Heart left ventricle (tissue), 16 donors: ENCODE measurements around the gene PCP2. TPM values are rescaled to one million over a fixed set of nuclear protein-coding genes. Genes with fewer than 3 reads are reported as not detected.
A peak's percentile ranks its signal among the peaks of the same experiment; 100 is the strongest.

Experiments used
- ATAC-seq, 4 donors: fragments of 200-7000 bp; cut with Tn5 transposase; one replicate each; pipeline ENCODE4 v1.9.1; 2020 to 2022; ENCODE audit warnings: moderate library complexity in 4 of 4, mild to moderate bottlenecking in 3 of 4, moderate number of reproducible peaks in 1 of 4
- DNase-seq, 5 donors: peaks; one replicate each; pipeline ENCODE4 v3.0.0-alpha.2; 2020
- H3K27ac ChIP-seq, 12 donors: fragments of 200-600 bp; sonication (generic) in 4 of 12; one replicate each; pipeline versions ENCODE4 v1.5.0 to v1.8.0; 2016 to 2022; ENCODE audit warnings: mild to moderate bottlenecking in 2 of 12
- H3K27me3 ChIP-seq, 9 donors: fragments of 200-600 bp; sonication (generic) in 2 of 9; one replicate each; pipeline versions ENCODE4 v1.5.1 to v1.8.0; 2016 to 2022; ENCODE audit warnings: mild to moderate bottlenecking in 3 of 9
- H3K36me3 ChIP-seq, 9 donors: fragments of 200-600 bp; sonication (generic) in 2 of 9; one replicate each; pipeline versions ENCODE4 v1.5.0 to v1.8.0; 2018 to 2022; ENCODE audit warnings: mild to moderate bottlenecking in 2 of 9
- H3K4me1 ChIP-seq, 12 donors: fragments of 200-600 bp; sonication (generic) in 4 of 12; one replicate each; pipeline versions ENCODE4 v1.5.0 to v1.8.0; 2016 to 2022; ENCODE audit warnings: mild to moderate bottlenecking in 3 of 12
- H3K4me3 ChIP-seq, 12 donors: fragments of 200-600 bp; sonication (generic) in 4 of 12; one replicate each; pipeline versions ENCODE4 v1.5.0 to v1.8.0; 2017 to 2022; ENCODE audit warnings: mild to moderate bottlenecking in 9 of 12, moderate library complexity in 4 of 12
- H3K9me3 ChIP-seq, 12 donors: fragments of 200-600 bp; sonication (generic) in 4 of 12; one replicate each; pipeline versions ENCODE4 v1.5.0 to v1.8.0; 2016 to 2022; ENCODE audit warnings: mild to moderate bottlenecking in 1 of 12
- CTCF ChIP-seq, 12 donors: fragments of 200-600 bp; sonication (generic) in 4 of 12; IDR thresholded peaks; one replicate each; pipeline versions ENCODE4 v1.5.0 to v1.8.0; 2018 to 2022; ENCODE audit warnings: antibody characterized with exemption in 12 of 12, mild to moderate bottlenecking in 5 of 12
- POLR2A ChIP-seq, 2 donors: fragments of 450-650 bp; IDR thresholded peaks; one replicate each; pipeline ENCODE4 v1.6.1; 2017; ENCODE audit warnings: antibody characterized with exemption in 2 of 2, mild to moderate bottlenecking in 2 of 2, moderate library complexity in 2 of 2
- WGBS, 4 donors: extraction: QIAGEN DNeasy Blood & Tissue Kit in 2 of 4; methylation state at CpG; one replicate each; pipeline versions ENCODE4 v1.1.5 to v1.1.7; 2013 to 2018; 5-methylcytosine and 5-hydroxymethylcytosine counted together
- intact Hi-C, 10 donors: fragments of 100-400 bp; cut with DNase I; formaldehyde crosslinking; loops; one replicate each; pipeline versions ENCODE4 v1.11.1 to v1.14.2; 2022
- polyA plus RNA-seq, 2 donors: library from polyadenylated mRNA; stranded (reverse); fragments of 200-250 nt; gene quantifications; one replicate each; pipeline ENCODE4 v1.2.3, GENCODE V29; 2013
- total RNA-seq, 9 donors: library from RNA; depleted of rRNA in 2 of 9; stranded (reverse); fragments of >200 nt in 2 of 9; fragmentation: NEBNext Ultra II Directional in 3 of 9; extraction: Animal tissue kit (Norgen Biotek cat#: 25700) in 3 of 9; gene quantifications; one replicate each; pipeline versions ENCODE4 v1.1.0 to v1.2.4, GENCODE V29; 2016 to 2023
- donor health status: ischemic (EF 13 %, LVEDD 7.1; RV severe dilation, severe dysfunction).
- donor health status: healthy with polysubstance abuse.
- donor health status: DM: no; HTN: yes; CAD: no.
- donor health status: DM: no; HTN: no; CAD: no.
- donor health status: ischemic (EF 25% LVEDD 6.9; RV normal size, moderate dysfunction).
- donor health status: ischemic (EF 25% LVEDD 5.7; RV mildly dilated, moderate dysfunction).
- donor health status: healthy.
- donor health status: DM: yes; HTN: yes; CAD: no.
- donor health status: ischemic (EF 35%, LVEDD 5.7; RV mildly dilated, moderate dysfunction).
- donor health status: nonischemic (EF 11% LVEDD 7.7; RV severe dilation, severe dysfunction).
- donor health status: DM: yes; HTN: yes; CAD: no.
- donor health status: PGD.
- donor health status: ischemic (EF 29% LVEDD 5.4; RV normal size, mild dysfunction).
- donor health status: nonischemic (EF 23%, LVEDD 6.1; RV moderate dilation, normal function).

Gene PCP2
- total and polyA plus RNA-seq, 11 donors = 0.54 to 3.0 (median 1.3) TPM

GRCh38 chr19:7643031-7643415, 9.5 kb upstream of the PCP2 start:
- Histone ChIP-seq H3K36me3 (peaks cover 0 to 11% (median 0%) of the 10 kb centered on the region in 9 donors), H3K27me3 (peaks cover 0 to 22% (median under 1%) of the 10 kb centered on the region in 9 donors), H3K4me3 (no peak overlapping the region), H3K27ac (no peak overlapping the region), H3K9me3 (no peaks in the 10 kb centered on the region), H3K4me1 (peaks cover 0 to 15% (median 0%) of the 10 kb centered on the region in 12 donors)
- no peak for DNase-seq
- intact Hi-C loops = no loop called here
- TF ChIP-seq POLR2A (IDR thresholded peaks at IDR 0.05) (no peak), CTCF (IDR thresholded peaks at IDR 0.05) (no peak)
- no peak for ATAC-seq
- WGBS, 4 donors = 86 to 94% (median 90%) methylated on average over 8 of the region's 8 CpGs

GRCh38 chr19:7642295-7643030, 8.9 kb upstream of the PCP2 start:
- Histone ChIP-seq H3K27ac (no peak overlapping the region), H3K36me3 (peaks cover 0 to 11% (median 0%) of the 10 kb centered on the region in 9 donors), H3K27me3 (peaks cover 0 to 28% (median 6%) of the 10 kb centered on the region in 9 donors), H3K4me3 (no peak overlapping the region), H3K9me3 (no peaks in the 10 kb centered on the region), H3K4me1 (peaks cover 0 to 21% (median 0%) of the 10 kb centered on the region in 12 donors)
- ATAC-seq = no peak
- intact Hi-C loops = no loop called here
- 87 to 88% (median 87%) methylated on average over 21 to 27 of the region's 27 CpGs for WGBS, 4 donors
- DNase-seq = no peak
- TF ChIP-seq CTCF (IDR thresholded peaks at IDR 0.05) (no peak), POLR2A (IDR thresholded peaks at IDR 0.05) (no peak)

- Histone ChIP-seq H3K36me3 (peaks cover 0 to 4% (median 0%) of the 10 kb centered on the region in 9 donors), H3K4me1 (peaks cover 0 to 24% (median 0%) of the 10 kb centered on the region in 12 donors), H3K27ac (no peak overlapping the region), H3K4me3 (no peak overlapping the region), H3K27me3 (peaks cover under 1 to 31% (median 15%) of the 10 kb centered on the region in 9 donors), H3K9me3 (no peaks in the 10 kb centered on the region)
- WGBS, 4 donors = 80 to 86% (median 83%) methylated on average over 41 to 43 of the region's 43 CpGs
- peak in 1 of 5 donors; percentile 42 for DNase-seq
- ATAC-seq = no peak
- intact Hi-C loops = no loop called here
- no peak for TF ChIP-seq CTCF (IDR thresholded peaks at IDR 0.05)
- no peak for TF ChIP-seq POLR2A (IDR thresholded peaks at IDR 0.05)
Observed at GRCh38 chr19:7641290-7642276, 8.1 kb upstream of the PCP2 start.

- H3K27ac ChIP-seq = no peak overlapping the region
- H3K9me3 ChIP-seq = no peaks in the 10 kb centered on the region
- H3K36me3 ChIP-seq = no peaks in the 10 kb centered on the region
- peaks cover 2 to 30% (median 17%) of the 10 kb centered on the region in 9 donors for H3K27me3 ChIP-seq
- H3K4me3 ChIP-seq = no peak overlapping the region
- peaks cover 0 to 29% (median 0%) of the 10 kb centered on the region in 12 donors for H3K4me1 ChIP-seq
- DNase-seq (no peak), ATAC-seq (no peak)
- WGBS, 4 donors = 89 to 91% (median 90%) methylated on average over 10 to 11 of the region's 11 CpGs
- intact Hi-C loops = no loop called here
- no peak for TF ChIP-seq POLR2A (IDR thresholded peaks at IDR 0.05)
- no peak for TF ChIP-seq CTCF (IDR thresholded peaks at IDR 0.05)
Observed at GRCh38 chr19:7640803-7641202, 7.3 kb upstream of the PCP2 start.
